Thyroid gland (tissue), 4 donors: ENCODE measurements around the gene SCARB1.
"Not testable (repeated sequence)": the region's sequence is repeated elsewhere in the genome, so short reads cannot be mapped to it uniquely, and the experiment has no call there.

Experiments used
- CTCF ChIP-seq, 6 experiments: fragments of 200-600 bp in 3 of 6; fragments of 450-650 bp in 3 of 6; sonication (generic) in 3 of 6; IDR thresholded peaks; one replicate each; pipeline ENCODE4 v1.5.1; 2016 to 2019; ENCODE audit warnings: antibody characterized with exemption in 6 of 6, mild to moderate bottlenecking in 2 of 6, inconsistent platforms in 1 of 6, moderate library complexity in 1 of 6
- POLR2A ChIP-seq, 2 donors: fragments of 450-650 bp; IDR thresholded peaks; one replicate each; pipeline ENCODE4 v1.6.1; 2017; ENCODE audit warnings: antibody characterized with exemption in 2 of 2, mild to moderate bottlenecking in 2 of 2, moderate library complexity in 1 of 2

GRCh38 chr12:124911521-124911920 lies 47.9 kb upstream of the SCARB1 start:
- TF ChIP-seq POLR2A, CTCF (IDR thresholded peaks at IDR 0.05): not testable (repeated sequence)
